Measurements from ENCODE around the gene HCST.
"Not testable (repeated sequence)": the region's sequence is repeated elsewhere in the genome, so short reads cannot be mapped to it uniquely, and the experiment has no call there.

HCST gene

GRCh38 chr19:35879770-35880317 is 22.5 kb upstream of the HCST start:
- DNase-seq (ENCODE audit: low read depth) = peak; percentile 46

GRCh38 chr19:35882114-35882832 is 20.1 kb upstream of the HCST start:
- no peak for DNase-seq (ENCODE audit: low read depth)

GRCh38 chr19:35883882-35884281 is 18.4 kb upstream of the HCST start:
- DNase-seq (ENCODE audit: low read depth) = no peak

GRCh38 chr19:35885225-35885738 is 17.0 kb upstream of the HCST start:
- DNase-seq (ENCODE audit: low read depth) = no peak

GRCh38 chr19:35885904-35886303 is 16.4 kb upstream of the HCST start:
- no peak for DNase-seq (ENCODE audit: low read depth)

- DNase-seq (ENCODE audit: low read depth) = no peak
Measured at GRCh38 chr19:35887197-35887596, 15.1 kb upstream of the HCST start.

- DNase-seq (ENCODE audit: low read depth) = no peak
Measured at GRCh38 chr19:35888398-35888797, 13.9 kb upstream of the HCST start.

GRCh38 chr19:35889370-35890112 is 12.8 kb upstream of the HCST start:
- no peak for DNase-seq (ENCODE audit: low read depth)

GRCh38 chr19:35890113-35890650 is 12.1 kb upstream of the HCST start:
- DNase-seq (ENCODE audit: low read depth) = no peak

GRCh38 chr19:35891819-35892218 is 10.5 kb upstream of the HCST start:
- not testable (repeated sequence) for DNase-seq (ENCODE audit: low read depth)

- no peak for DNase-seq (ENCODE audit: low read depth)
Measured at GRCh38 chr19:35894342-35894741, 8.0 kb upstream of the HCST start.

- DNase-seq (ENCODE audit: low read depth) = no peak
Measured at GRCh38 chr19:35895911-35896642, 6.3 kb upstream of the HCST start.

GRCh38 chr19:35896643-35897040 is 5.7 kb upstream of the HCST start:
- no peak for DNase-seq (ENCODE audit: low read depth)

- DNase-seq (ENCODE audit: low read depth) = no peak
Measured at GRCh38 chr19:35897706-35898451, 4.5 kb upstream of the HCST start.

- no peak for DNase-seq (ENCODE audit: low read depth)
Measured at GRCh38 chr19:35898499-35898809, 3.9 kb upstream of the HCST start.

GRCh38 chr19:35899547-35900214 is 2.6 kb upstream of the HCST start:
- peak; percentile 74 for DNase-seq (ENCODE audit: low read depth)

GRCh38 chr19:35901055-35901644 is 1.2 kb upstream of the HCST start:
- DNase-seq (ENCODE audit: low read depth) = no peak

GRCh38 chr19:35902870-35903475 is 644 bp downstream of the HCST start:
- DNase-seq (ENCODE audit: low read depth) = no peak

GRCh38 chr19:35903550-35904179 is 1.3 kb downstream of the HCST start:
- DNase-seq (ENCODE audit: low read depth) = peak; percentile 85

Measured in activated gamma-delta T cell treated with anti-CD3 and anti-CD28 coated beads, Interleukin-2, amount 50 U/mL, for 16 hours (primary cell).